Left kidney (tissue), 2 donors: Measurements from ENCODE around the gene EZH2. TPM values are rescaled to one million over a fixed set of nuclear protein-coding genes. Genes with fewer than 3 reads are reported as not detected.

Source experiments
- DNase-seq: peaks from one replicate; pipeline ENCODE4 v3.0.0-alpha.2; 2013
- polyA plus RNA-seq: library from polyadenylated mRNA; unstranded; fragments of 120-200 nt; gene quantifications from one replicate; pipeline ENCODE4 v1.2.1, GENCODE V29; 2013; ENCODE audit not compliant: insufficient read length

EZH2 gene
- polyA plus RNA-seq, 1 donor = 63.9 TPM

GRCh38 chr7:148770004-148770403, 114.1 kb downstream of the EZH2 start:
- DNase-seq = no peak

GRCh38 chr7:148763622-148764021, 120.5 kb downstream of the EZH2 start:
- no peak for DNase-seq

- DNase-seq = no peak
These were observed 122.4 kb downstream of the EZH2 start for GRCh38 chr7:148761499-148762278.

Other genes starting within 250 kb of the EZH2 start
- gene CUL1, start 185.4 kb downstream of the EZH2 start, polyA plus RNA-seq = 62.9 TPM
- 175 TPM for gene PDIA4, start 144.2 kb upstream of the EZH2 start, polyA plus RNA-seq
- 9.3 TPM for gene ZNF786, start 206.4 kb upstream of the EZH2 start, polyA plus RNA-seq
- 8.6 TPM for gene ZNF425, start 242.0 kb upstream of the EZH2 start, polyA plus RNA-seq